Measurements from ENCODE around the gene SH3GL1.

SH3GL1 gene, protein sequence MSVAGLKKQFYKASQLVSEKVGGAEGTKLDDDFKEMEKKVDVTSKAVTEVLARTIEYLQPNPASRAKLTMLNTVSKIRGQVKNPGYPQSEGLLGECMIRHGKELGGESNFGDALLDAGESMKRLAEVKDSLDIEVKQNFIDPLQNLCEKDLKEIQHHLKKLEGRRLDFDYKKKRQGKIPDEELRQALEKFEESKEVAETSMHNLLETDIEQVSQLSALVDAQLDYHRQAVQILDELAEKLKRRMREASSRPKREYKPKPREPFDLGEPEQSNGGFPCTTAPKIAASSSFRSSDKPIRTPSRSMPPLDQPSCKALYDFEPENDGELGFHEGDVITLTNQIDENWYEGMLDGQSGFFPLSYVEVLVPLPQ

DNA sequence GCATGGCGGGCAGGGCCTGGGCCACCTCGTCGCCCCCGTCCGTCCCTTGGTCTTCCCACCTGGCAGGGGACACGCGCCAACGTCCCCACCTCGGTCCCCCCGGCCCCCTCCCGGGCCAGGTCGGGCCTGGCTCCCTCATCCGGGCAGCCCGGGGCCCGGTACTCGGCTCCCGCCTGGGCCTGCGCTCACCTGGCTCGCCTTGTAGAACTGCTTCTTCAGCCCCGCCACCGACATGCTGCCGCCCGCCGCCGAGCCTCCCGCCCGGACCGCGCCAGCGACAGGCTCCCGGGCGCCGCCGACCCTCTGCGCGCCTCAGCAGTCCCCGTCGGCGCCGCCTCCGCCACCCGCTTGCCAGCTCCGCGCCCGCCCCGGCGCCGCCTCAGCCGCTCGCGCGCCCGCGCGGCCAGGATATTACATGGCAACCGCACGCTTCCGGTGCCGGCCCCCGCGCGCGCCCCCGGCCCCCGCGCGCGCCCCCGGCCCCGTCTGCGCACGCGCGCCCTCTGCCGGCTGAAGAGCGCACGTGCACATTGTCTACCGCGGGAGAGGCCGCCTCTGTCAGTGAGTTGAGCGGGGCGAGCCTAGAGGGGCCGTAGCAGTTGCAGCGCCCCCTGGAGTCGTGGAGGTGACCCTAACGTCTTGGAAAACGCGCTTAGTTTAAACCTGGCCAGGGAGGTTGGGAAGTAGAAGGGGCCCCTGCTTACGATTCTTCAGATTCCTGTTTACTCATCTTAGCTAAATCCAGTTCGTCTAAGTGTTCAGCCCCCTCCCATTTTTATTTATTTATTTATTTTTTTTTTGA, at the start of gene SH3GL1:
SH3GL1 (minus strand) TSS at position 413 of the 802 bp plus-strand sequence; CDS start at position 234, 179 bp downstream.
- Histone ChIP-seq H3K27me3 (ENCODE audit: control insufficient read depth in 1 of 2, insufficient read depth in 2 of 2, low read length in 2 of 2) (no peaks in the 10 kb centered on the region), H3K4me3 (ENCODE audit: low read length in 2 of 2) (peak within 1 kb of the TSS; percentile 86 to 87), H3K27ac (ENCODE audit: low read length) (peak within 1 kb of the TSS; percentile 70), H3K36me3 (ENCODE audit: control insufficient read depth in 2 of 2, insufficient read depth in 2 of 2, low read length in 2 of 2) (peaks cover under 1 to 2% of the 10 kb centered on the region in 2 donors), H3K9ac (ENCODE audit: low read length in 2 of 2) (peak within 1 kb of the TSS; percentile 91), H3K4me1 (ENCODE audit: control insufficient read depth, insufficient read depth, low read length) (peaks cover 44% of the 10 kb centered on the region), H3K9me3 (ENCODE audit: control insufficient read depth in 2 of 2, low read length in 2 of 2) (no peaks in the 10 kb centered on the region)

DNA sequence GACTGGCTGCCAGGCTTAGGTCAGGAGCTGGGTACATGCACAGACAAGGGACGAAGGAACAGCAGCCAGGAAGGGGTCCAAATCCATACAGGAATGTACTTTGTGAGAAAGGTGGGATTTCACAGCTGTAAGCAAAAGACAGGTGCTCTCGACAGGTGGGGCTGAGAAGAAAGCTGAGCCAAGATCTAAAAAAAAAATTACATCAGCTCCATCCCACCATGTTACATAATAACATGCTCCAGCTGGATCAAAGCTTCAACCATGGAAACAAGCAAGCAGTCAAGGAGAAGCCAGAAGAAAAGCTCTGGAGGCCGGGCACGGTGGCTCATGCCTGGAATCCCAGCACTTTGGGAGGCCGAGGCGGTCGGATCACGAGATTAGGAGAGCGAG, 49.3 kb upstream of the SH3GL1 start:
- Histone ChIP-seq H3K9me3 (ENCODE audit: control insufficient read depth in 2 of 2, low read length in 2 of 2) (no peaks in the 10 kb centered on the region), H3K27ac (ENCODE audit: low read length) (peak overlapping the region; percentile 74), H3K4me1 (ENCODE audit: control insufficient read depth, insufficient read depth, low read length) (peaks cover 22% of the 10 kb centered on the region), H3K4me3 (ENCODE audit: low read length in 2 of 2) (no peak overlapping the region), H3K27me3 (ENCODE audit: control insufficient read depth in 1 of 2, insufficient read depth in 2 of 2, low read length in 2 of 2) (no peaks in the 10 kb centered on the region), H3K36me3 (ENCODE audit: control insufficient read depth in 2 of 2, insufficient read depth in 2 of 2, low read length in 2 of 2) (peaks cover 49 to 58% of the 10 kb centered on the region in 2 donors), H3K9ac (ENCODE audit: low read length in 2 of 2) (no peak overlapping the region)

DNA sequence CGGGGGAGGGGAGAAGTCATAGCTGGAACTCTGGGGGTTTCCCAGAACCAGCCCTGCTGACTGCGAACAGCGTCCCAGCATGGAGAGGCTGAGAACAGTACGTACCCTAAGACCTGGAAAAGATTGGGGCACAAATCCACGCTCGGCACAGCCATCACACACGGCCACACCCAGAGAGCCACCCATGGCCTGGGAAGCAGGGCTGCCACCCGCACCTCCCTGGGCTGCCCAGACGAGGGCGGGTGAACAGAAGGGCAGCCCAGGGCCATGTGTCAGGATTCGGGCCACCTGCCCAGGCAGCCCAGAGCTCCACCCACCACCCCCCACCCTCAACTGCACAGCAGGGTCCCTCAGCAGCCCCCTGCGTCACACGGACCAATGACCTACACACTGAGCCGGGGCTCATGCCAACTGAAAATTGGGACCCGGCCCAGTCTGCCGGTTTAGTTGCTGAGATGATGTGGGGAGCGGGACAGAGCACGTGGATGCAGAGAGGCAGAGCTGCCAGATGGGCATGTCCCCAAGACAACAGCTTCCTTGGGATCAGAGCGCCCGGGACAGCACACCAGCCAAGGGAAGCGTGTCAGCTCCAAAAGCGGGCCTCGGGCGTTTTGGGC, 48.8 kb upstream of the SH3GL1 start:
- Histone ChIP-seq H3K4me3 (ENCODE audit: low read length in 2 of 2) (no peak overlapping the region), H3K9me3 (ENCODE audit: control insufficient read depth in 2 of 2, low read length in 2 of 2) (no peaks in the 10 kb centered on the region), H3K4me1 (ENCODE audit: control insufficient read depth, insufficient read depth, low read length) (peaks cover 21% of the 10 kb centered on the region), H3K27me3 (ENCODE audit: control insufficient read depth in 1 of 2, insufficient read depth in 2 of 2, low read length in 2 of 2) (no peaks in the 10 kb centered on the region), H3K36me3 (ENCODE audit: control insufficient read depth in 2 of 2, insufficient read depth in 2 of 2, low read length in 2 of 2) (peaks cover 50 to 58% of the 10 kb centered on the region in 2 donors), H3K27ac (ENCODE audit: low read length) (peak overlapping the region; percentile 74), H3K9ac (ENCODE audit: low read length in 2 of 2) (peak overlapping the region; percentile 32 to 42)

DNA sequence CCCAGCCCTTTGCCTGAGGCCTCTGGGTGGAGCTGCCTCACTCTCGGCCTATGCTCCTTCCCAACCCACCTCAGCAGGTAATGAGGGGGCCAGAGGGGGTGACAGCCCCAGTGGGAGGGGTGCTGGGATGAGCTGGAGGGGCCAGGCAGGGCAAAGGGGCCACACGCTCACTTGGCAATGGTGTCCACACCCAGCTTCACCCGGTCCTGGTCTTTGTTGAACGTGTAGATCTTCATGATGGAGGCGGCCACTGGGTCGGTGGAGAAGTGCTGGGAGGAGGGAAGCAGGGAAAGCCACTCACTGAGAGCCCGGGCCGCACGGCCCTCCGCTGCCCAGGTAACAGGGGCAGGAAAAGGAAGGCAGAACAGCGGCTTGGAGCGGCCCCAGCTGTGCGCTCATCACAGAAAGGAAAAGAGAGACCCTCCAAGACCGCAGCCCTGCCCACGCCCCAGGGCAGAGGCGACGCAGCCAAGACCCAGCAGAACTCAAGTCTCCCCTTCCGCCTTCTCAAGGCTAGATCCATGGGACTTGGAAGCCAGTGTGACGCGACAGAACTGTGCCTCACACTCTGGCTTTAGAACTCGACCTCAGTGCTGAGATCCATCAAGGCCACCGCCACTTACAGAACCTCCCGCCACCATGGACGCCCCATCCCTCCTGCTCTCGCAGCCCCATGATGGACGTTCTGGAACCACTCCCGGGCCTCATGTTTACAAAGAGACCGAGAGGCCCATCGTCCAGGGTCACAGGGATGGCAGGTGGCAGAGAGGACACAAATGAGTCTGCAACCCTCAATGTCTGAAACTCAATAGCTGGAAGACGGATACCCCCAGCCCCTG, 48.0 kb upstream of the SH3GL1 start:
- peaks cover 21% of the 10 kb centered on the region for H3K4me1 ChIP-seq (ENCODE audit: control insufficient read depth, insufficient read depth, low read length)
- no peak overlapping the region for H3K4me3 ChIP-seq (ENCODE audit: low read length in 2 of 2)
- peaks cover 45 to 56% of the 10 kb centered on the region in 2 donors for H3K36me3 ChIP-seq (ENCODE audit: control insufficient read depth in 2 of 2, insufficient read depth in 2 of 2, low read length in 2 of 2)
- peak overlapping the region; percentile 74 for H3K27ac ChIP-seq (ENCODE audit: low read length)
- no peaks in the 10 kb centered on the region for H3K27me3 ChIP-seq (ENCODE audit: control insufficient read depth in 1 of 2, insufficient read depth in 2 of 2, low read length in 2 of 2)
- no peaks in the 10 kb centered on the region for H3K9me3 ChIP-seq (ENCODE audit: control insufficient read depth in 2 of 2, low read length in 2 of 2)
- H3K9ac ChIP-seq (ENCODE audit: low read length in 2 of 2) = peak overlapping the region; percentile 32 to 42

DNA sequence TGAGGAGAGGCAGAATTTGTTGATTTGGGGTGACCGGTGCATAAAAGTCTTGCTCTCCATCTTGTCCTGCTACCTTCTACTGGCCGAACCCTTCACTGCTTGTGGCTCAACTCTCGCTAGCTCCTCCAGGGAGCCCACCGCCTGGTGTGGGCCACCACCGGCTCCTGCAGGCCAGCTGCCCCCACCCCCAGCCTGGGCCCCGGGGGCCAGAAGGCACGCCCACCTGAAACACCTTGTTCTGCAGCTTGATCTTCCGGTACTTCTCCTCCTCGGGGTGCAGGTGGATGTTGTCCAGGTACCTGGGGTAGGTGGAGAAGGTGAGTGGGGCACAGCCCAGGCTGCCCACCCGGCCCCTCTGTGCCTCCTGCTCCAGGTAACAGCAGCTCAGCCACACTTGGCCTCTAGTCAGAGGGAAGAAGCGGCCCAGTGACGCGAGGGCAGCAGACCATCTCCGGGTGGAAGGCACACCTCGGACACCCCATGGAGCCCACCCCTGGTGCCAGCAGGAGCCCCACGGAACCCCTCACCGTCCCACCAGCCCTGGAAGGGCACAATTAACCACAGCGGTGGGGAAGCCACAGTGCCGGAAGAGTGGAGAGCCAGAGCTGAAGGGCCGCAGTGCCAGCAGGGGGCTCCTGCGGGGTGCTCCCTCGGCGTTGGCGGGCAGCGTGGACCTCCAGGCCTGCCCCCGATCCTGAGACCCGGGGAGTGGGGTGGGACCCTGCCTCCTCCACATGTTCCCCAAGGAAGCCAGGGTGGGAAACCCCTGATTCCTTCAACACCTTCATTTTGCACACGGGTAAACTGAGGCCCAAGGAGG, 47.2 kb upstream of the SH3GL1 start:
- Histone ChIP-seq H3K4me3 (ENCODE audit: low read length in 2 of 2) (no peak overlapping the region), H3K36me3 (ENCODE audit: control insufficient read depth in 2 of 2, insufficient read depth in 2 of 2, low read length in 2 of 2) (peaks cover 37 to 49% of the 10 kb centered on the region in 2 donors), H3K27ac (ENCODE audit: low read length) (peak overlapping the region; percentile 74), H3K9me3 (ENCODE audit: control insufficient read depth in 2 of 2, low read length in 2 of 2) (no peaks in the 10 kb centered on the region), H3K9ac (ENCODE audit: low read length in 2 of 2) (no peak overlapping the region), H3K27me3 (ENCODE audit: control insufficient read depth in 1 of 2, insufficient read depth in 2 of 2, low read length in 2 of 2) (no peaks in the 10 kb centered on the region), H3K4me1 (ENCODE audit: control insufficient read depth, insufficient read depth, low read length) (peaks cover 21% of the 10 kb centered on the region)

DNA sequence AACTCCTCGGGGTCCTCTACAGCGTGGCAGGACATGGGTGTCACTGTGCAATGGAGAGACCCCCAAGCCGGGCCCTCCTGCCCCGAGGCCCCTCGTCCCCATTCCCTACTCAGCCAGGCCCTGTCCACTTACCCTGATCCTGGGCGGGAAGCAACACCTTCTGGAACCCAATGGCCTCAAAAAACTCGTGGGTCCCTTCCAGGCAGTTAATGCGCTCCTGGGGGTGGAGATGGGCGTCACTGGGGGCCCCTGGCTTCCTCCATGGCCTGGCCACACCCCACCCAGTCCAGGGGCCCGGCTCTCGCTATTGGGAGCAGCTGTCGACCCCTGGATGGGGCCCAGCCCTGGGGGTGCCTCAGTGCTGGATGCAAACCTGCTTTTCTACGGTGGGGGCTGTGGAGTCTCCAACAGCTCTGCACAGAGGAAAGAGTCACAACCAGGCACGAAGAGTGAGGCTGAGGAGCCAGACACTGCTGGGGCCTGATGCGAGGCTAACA, 46.4 kb upstream of the SH3GL1 start:
- peaks cover 33 to 42% of the 10 kb centered on the region in 2 donors for H3K36me3 ChIP-seq (ENCODE audit: control insufficient read depth in 2 of 2, insufficient read depth in 2 of 2, low read length in 2 of 2)
- no peaks in the 10 kb centered on the region for H3K9me3 ChIP-seq (ENCODE audit: control insufficient read depth in 2 of 2, low read length in 2 of 2)
- H3K9ac ChIP-seq (ENCODE audit: low read length in 2 of 2) = no peak overlapping the region
- peaks cover 21% of the 10 kb centered on the region for H3K4me1 ChIP-seq (ENCODE audit: control insufficient read depth, insufficient read depth, low read length)
- H3K27me3 ChIP-seq (ENCODE audit: control insufficient read depth in 1 of 2, insufficient read depth in 2 of 2, low read length in 2 of 2) = no peaks in the 10 kb centered on the region
- H3K27ac ChIP-seq (ENCODE audit: low read length) = no peak overlapping the region
- no peak overlapping the region for H3K4me3 ChIP-seq (ENCODE audit: low read length in 2 of 2)

DNA sequence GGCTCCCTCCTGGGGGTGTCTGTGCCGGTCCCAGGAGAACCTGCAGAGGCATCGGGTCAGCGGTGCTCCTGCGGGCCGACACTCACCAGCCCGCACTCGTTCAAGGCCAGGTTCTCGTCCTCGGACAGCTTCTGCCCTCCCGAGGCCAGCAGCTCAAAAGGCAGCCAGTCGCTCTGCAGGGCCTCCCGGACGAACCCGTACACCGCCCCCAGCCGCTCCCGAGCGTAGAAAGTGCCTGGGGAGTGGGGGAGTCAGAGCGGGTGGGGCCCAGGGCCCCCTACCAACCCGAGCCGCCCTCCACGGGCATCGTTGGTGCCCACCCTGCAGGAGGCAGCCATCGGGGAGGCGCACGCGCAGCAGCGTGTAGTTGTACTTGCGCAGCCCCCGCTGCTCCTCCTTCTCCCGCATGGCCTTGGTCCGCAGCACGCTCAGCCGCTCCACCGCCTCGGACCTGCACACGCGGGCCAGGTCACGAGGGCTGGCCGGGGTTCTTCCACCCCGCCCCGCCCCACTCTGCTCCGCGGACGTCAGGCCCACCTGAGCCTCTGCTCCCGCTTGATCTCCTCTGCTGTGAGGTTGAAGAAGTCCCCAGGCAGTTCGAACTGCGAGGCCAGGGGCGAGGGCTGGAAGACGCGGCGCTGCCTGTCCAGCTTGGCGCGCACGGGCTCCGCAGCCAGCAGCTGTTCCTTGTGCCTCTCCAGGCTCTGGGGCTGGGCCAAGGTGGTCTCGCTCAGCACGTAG, 45.8 kb upstream of the SH3GL1 start:
- Histone ChIP-seq H3K27me3 (ENCODE audit: control insufficient read depth in 1 of 2, insufficient read depth in 2 of 2, low read length in 2 of 2) (no peaks in the 10 kb centered on the region), H3K36me3 (ENCODE audit: control insufficient read depth in 2 of 2, insufficient read depth in 2 of 2, low read length in 2 of 2) (peaks cover 26 to 37% of the 10 kb centered on the region in 2 donors), H3K4me1 (ENCODE audit: control insufficient read depth, insufficient read depth, low read length) (peaks cover 21% of the 10 kb centered on the region), H3K9me3 (ENCODE audit: control insufficient read depth in 2 of 2, low read length in 2 of 2) (no peaks in the 10 kb centered on the region), H3K27ac (ENCODE audit: low read length) (no peak overlapping the region), H3K4me3 (ENCODE audit: low read length in 2 of 2) (no peak overlapping the region), H3K9ac (ENCODE audit: low read length in 2 of 2) (no peak overlapping the region)

DNA sequence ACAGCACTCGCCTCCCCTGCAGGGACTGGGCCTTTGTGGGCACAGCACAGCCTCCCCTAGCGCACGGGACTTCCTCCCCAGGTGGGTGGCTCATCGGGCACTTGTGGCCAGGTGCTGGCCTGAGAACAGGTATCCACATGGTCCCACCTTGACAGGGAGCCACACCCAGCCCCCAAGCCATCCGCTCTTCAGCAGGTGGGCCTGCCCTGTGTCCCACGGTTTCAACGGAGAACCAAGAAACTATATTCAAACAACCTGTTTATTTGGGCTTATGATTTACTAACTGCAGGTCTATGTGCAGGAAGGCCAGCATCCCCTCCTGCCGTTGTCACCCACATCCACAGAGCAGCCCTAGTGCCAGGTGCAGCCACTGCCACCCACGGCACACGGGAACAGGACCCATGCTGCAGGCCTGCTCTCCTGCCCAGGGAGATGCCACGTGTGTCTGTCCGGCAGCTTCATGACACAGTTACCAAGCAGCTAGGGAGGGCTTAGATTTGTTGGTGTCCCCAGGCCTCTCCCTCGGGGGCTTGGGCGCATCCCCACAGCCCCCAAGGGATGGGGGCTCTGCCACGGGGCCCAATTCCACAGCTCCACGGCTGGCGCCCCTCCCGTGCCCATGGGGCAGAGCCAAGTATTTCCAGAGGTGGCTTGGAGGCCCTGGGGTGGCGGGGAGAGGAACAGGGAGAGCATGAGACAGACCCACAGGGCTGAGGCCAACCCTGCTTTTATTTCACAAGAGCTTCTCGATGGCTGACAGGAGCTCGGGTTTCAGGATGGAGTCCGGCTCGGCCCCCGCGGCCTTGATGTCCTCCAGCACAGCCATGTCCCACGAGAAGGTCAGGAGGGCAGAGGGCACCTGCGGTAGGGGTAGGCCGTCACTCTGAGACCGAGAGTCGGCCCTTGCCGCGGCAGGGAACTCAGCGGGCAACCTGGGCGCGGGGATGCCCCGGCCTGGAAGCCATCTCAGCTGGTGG, 44.7 kb upstream of the SH3GL1 start:
- peaks cover 21% of the 10 kb centered on the region for H3K4me1 ChIP-seq (ENCODE audit: control insufficient read depth, insufficient read depth, low read length)
- no peak overlapping the region for H3K9ac ChIP-seq (ENCODE audit: low read length in 2 of 2)
- peaks cover 22 to 33% of the 10 kb centered on the region in 2 donors for H3K36me3 ChIP-seq (ENCODE audit: control insufficient read depth in 2 of 2, insufficient read depth in 2 of 2, low read length in 2 of 2)
- H3K9me3 ChIP-seq (ENCODE audit: control insufficient read depth in 2 of 2, low read length in 2 of 2) = no peaks in the 10 kb centered on the region
- no peaks in the 10 kb centered on the region for H3K27me3 ChIP-seq (ENCODE audit: control insufficient read depth in 1 of 2, insufficient read depth in 2 of 2, low read length in 2 of 2)
- H3K27ac ChIP-seq (ENCODE audit: low read length) = no peak overlapping the region
- H3K4me3 ChIP-seq (ENCODE audit: low read length in 2 of 2) = no peak overlapping the region
